AG04449 (cell line): Measurements from ENCODE around the gene SRF.
A peak's percentile ranks its signal among the peaks of the same experiment; 100 is the strongest.

ENCODE experiments used
- CTCF ChIA-PET: fragments of 350-600 bp; formaldehyde crosslinking; extraction: SDS; loops from one replicate; lab custom pipeline; 2021; ENCODE audit warnings: antibody characterized with exemption; lab: Yijun Ruan, JAX
- POLR2A ChIA-PET: fragments of 400-600, 350-600 bp; formaldehyde crosslinking; extraction: SDS; loops from one replicate; lab custom pipeline; 2020; ENCODE audit warnings: antibody characterized with exemption, inconsistent platforms; lab: Yijun Ruan, JAX
- DNase-seq: peaks from one replicate; pipeline ENCODE4 v3.0.0-alpha.2; 2010; ENCODE audit warnings: low read depth, low spot score
- H3K4me3 ChIP-seq: 2 replicates; pipeline ENCODE4 v1.5.1; 2011; ENCODE audit warnings: low read depth, mild to moderate bottlenecking, control low read depth, low read length
- CTCF ChIP-seq: IDR thresholded peaks from one replicate; pipeline ENCODE4 v1.5.1; 2011; ENCODE audit warnings: mild to moderate bottlenecking, moderate library complexity, low read length, control low read depth, inconsistent platforms; ENCODE audit not compliant: insufficient read depth; ENCODE audit errors: missing control alignments

Gene SRF

GRCh38 chr6:43223175-43223574 is 52.1 kb downstream of the SRF start:
- CTCF ChIA-PET = interaction anchor here (1.0 to 2.4 kb wide), 3 partner anchors 22 to 132 kb away, joined by 3 to 7 read pairs (median 4); no protein-coding TSS in a partner anchor
- no peak for TF ChIP-seq CTCF
- DNase-seq = no peak
- no peak overlapping the region for H3K4me3 ChIP-seq
- POLR2A ChIA-PET = no interaction called here

- POLR2A ChIA-PET = no interaction called here
Observed at GRCh38 chr6:43226192-43226851, 55.3 kb downstream of the SRF start.

GRCh38 chr6:43228951-43229802 is 58.1 kb downstream of the SRF start, which contains the start of gene DNPH1:
TSS of gene DNPH1 (minus strand) at chr6:43229481. CDS start at chr6:43229456, 25 bp downstream.
- DNase-seq = no peak
- H3K4me3 ChIP-seq = peak within 1 kb of the TSS; percentile 70
- ChIA-PET CTCF (interaction anchor here (0.6 to 4.3 kb wide), 72 partner anchors 9 to 852 kb away, joined by 3 to 98 read pairs (median 4); partner anchors contain the start of genes CUL9, DLK2, KLHDC3 and MEA1), POLR2A (no interaction called here)
- TF ChIP-seq CTCF = peak; percentile 62

More at GRCh38 chr6:43226192-43226851, 55.3 kb downstream of the SRF start:
- CTCF ChIA-PET = interaction anchor here (0.7 to 1.8 kb wide), 3 partner anchors 10 to 25 kb away, joined by 3 to 4 read pairs (median 3); no protein-coding TSS in a partner anchor
- no peak for DNase-seq
- no peak overlapping the region for H3K4me3 ChIP-seq
- TF ChIP-seq CTCF = no peak

GRCh38 chr6:43229803-43230620 is 58.9 kb downstream of the SRF start:
- DNase-seq = no peak
- H3K4me3 ChIP-seq = peak overlapping the region; percentile 70
- TF ChIP-seq CTCF = no peak
- ChIA-PET CTCF (interaction anchor here (0.5 to 4.3 kb wide), 45 partner anchors 8 to 292 kb away, joined by 3 to 98 read pairs (median 5); partner anchors contain the start of genes CUL9, KLHDC3, MEA1 and SLC22A7), POLR2A (no interaction called here)

GRCh38 chr6:43231053-43231452 is 60.0 kb downstream of the SRF start:
- ChIA-PET CTCF (interaction anchor here (1.0 to 4.3 kb wide), 6 partner anchors 14 to 276 kb away, joined by 3 to 98 read pairs (median 16); no protein-coding TSS in a partner anchor), POLR2A (no interaction called here)
- no peak for DNase-seq
- no peak for TF ChIP-seq CTCF
- no peak overlapping the region for H3K4me3 ChIP-seq
